ENCODE data around the gene GOT2. TPM values are rescaled to one million over a fixed set of nuclear protein-coding genes. Genes with fewer than 3 reads are reported as not detected.

GOT2 gene
- total RNA-seq, 1 experiment from 2014 or later = 135 TPM

GRCh38 chr16:58730724-58731370 lies 3.3 kb downstream of the GOT2 start:
- H3K4me3 ChIP-seq (replicated peaks in 1 of 2; ENCODE audit: low read depth in 1 of 2, low read length in 2 of 2) = no peak overlapping the region
- ATAC-seq = no peak
- peaks cover 7% of the 10 kb centered on the region; the same call in 1 of the 2 replicates for H4K20me1 ChIP-seq (ENCODE audit: insufficient read depth)
- no TSS peak for BruUV-seq (replicated peaks)
- H3K27ac ChIP-seq (ENCODE audit: low read depth, low read length) = no peak overlapping the region
- ChIA-PET RAD21 (ENCODE audit: low non-redundant PET in 1 of 2, low total read pairs in 2 of 2, uncharacterized antibody in 2 of 2, unreplicated experiment in 2 of 2) (no interaction called here), CTCF (no interaction called here), POLR2A (no interaction called here)
- no peaks in the 10 kb centered on the region for H3K27me3 ChIP-seq (ENCODE audit: insufficient read depth, low read length)
- H3K9me3 ChIP-seq (ENCODE audit: control insufficient read depth in 1 of 2, insufficient read depth in 1 of 2, low read depth in 1 of 2, low read length in 2 of 2) = no peaks in the 10 kb centered on the region
- TF ChIP-seq EZH2 (IDR thresholded peaks at IDR 0.05) = no peak
- TF ChIP-seq EGR1 (IDR thresholded peaks at IDR 0.05; ENCODE audit: low read depth) = no peak
- no peak for TF ChIP-seq CEBPB (IDR thresholded peaks at IDR 0.05; ENCODE audit: low read depth)
- TF ChIP-seq SP1 (IDR thresholded peaks at IDR 0.05; ENCODE audit: low read depth) = no peak
- TF ChIP-seq ZBTB33 (IDR thresholded peaks at IDR 0.05; ENCODE audit: extremely low read depth, insufficient replicate concordance, low read length) = no peak
- no peak for TF ChIP-seq ZFX (IDR thresholded peaks at IDR 0.05)
- no peak for TF ChIP-seq TCF7L2 (IDR thresholded peaks at IDR 0.05; ENCODE audit: borderline replicate concordance, extremely low read depth, insufficient read depth, insufficient read length)
- TF ChIP-seq CBX3 (IDR thresholded peaks at IDR 0.05; ENCODE audit: low read depth) = no peak
- no peak for TF ChIP-seq REST (IDR thresholded peaks at IDR 0.05; ENCODE audit: low read depth)
- TF ChIP-seq JUND (IDR thresholded peaks at IDR 0.05) = no peak
- TF ChIP-seq ATF3 (IDR thresholded peaks at IDR 0.05) = no peak
- no peak for TF ChIP-seq SIN3A (IDR thresholded peaks at IDR 0.05; ENCODE audit: low read depth)
- no peak for TF ChIP-seq ELF1 (IDR thresholded peaks at IDR 0.05; ENCODE audit: borderline replicate concordance, low read depth)
- no peak for TF ChIP-seq POLR2A (IDR thresholded peaks at IDR 0.05; ENCODE audit: borderline replicate concordance, extremely low read depth, insufficient read depth, insufficient read length)
- no peak for TF ChIP-seq EZH2phosphoT487 (IDR thresholded peaks at IDR 0.05; ENCODE audit: borderline replicate concordance)
- TF ChIP-seq YY1 (IDR thresholded peaks at IDR 0.05; ENCODE audit: extremely low read depth, insufficient replicate concordance, low read depth, low read length) = no peak
- TF ChIP-seq FOSL1 (IDR thresholded peaks at IDR 0.05; ENCODE audit: low read depth) = no peak
- no peak for TF ChIP-seq MAX (IDR thresholded peaks at IDR 0.05)
- TF ChIP-seq POLR2AphosphoS5 (IDR thresholded peaks at IDR 0.05; ENCODE audit: low read depth, low read length) = no peak
- no peak for DNase-seq (ENCODE audit: low read depth, low spot score)
- intact Hi-C loops (cut with micrococcal nuclease) = no loop called here
- H3K9me2 ChIP-seq (ENCODE audit: insufficient read depth) = no peaks in the 10 kb centered on the region
- H3K36me3 ChIP-seq (ENCODE audit: control insufficient read depth in 1 of 2, insufficient read depth in 2 of 2, low read length in 2 of 2) = peaks cover 5 to 9% of the 10 kb centered on the region in 2 experiments; a peak in 3 of 4 replicates
- no peak overlapping the region for H3K4me2 ChIP-seq (ENCODE audit: low read length)
- H2AFZ ChIP-seq (ENCODE audit: low read depth, low read length, poor library complexity, severe bottlenecking) = no peak overlapping the region
- H3K79me2 ChIP-seq (ENCODE audit: insufficient read depth, low read length) = peaks cover 80% of the 10 kb centered on the region
- H3K9ac ChIP-seq (ENCODE audit: low read length) = no peak overlapping the region
- peaks cover 10 to 19% of the 10 kb centered on the region in 2 experiments for H3K4me1 ChIP-seq (ENCODE audit: control insufficient read depth in 1 of 2, insufficient read depth in 2 of 2, low read length in 2 of 2)
